Measurements from ENCODE around the gene VAV1. TPM values are rescaled to one million over a fixed set of nuclear protein-coding genes. Genes with fewer than 3 reads are reported as not detected.
"Not testable (repeated sequence)": the region's sequence is repeated elsewhere in the genome, so short reads cannot be mapped to it uniquely, and the experiment has no call there.

Gene VAV1
- total RNA-seq, 2 experiments from 2014 or later, result 123 to 132 TPM

GRCh38 chr19:6740589-6741343 lies 31.7 kb upstream of the VAV1 start:
- H3K4me3 Mint-ChIP-seq, result peak overlapping the region; percentile 73
- peak overlapping the region; percentile 36 for H3K27ac Mint-ChIP-seq
- H3K4me1 Mint-ChIP-seq, result peaks cover 37% of the 10 kb centered on the region
- H3K36me3 Mint-ChIP-seq (ENCODE audit: low read depth), result peaks cover 14% of the 10 kb centered on the region
- DNase-seq, result no peak
- H3K27me3 Mint-ChIP-seq, result no peaks in the 10 kb centered on the region
- POLR2A ChIA-PET, result no interaction called here
- CTCF ChIA-PET, result no interaction called here
- no peaks in the 10 kb centered on the region for H3K9me3 Mint-ChIP-seq

- H3K36me3 Mint-ChIP-seq (ENCODE audit: low read depth), result peaks cover 14% of the 10 kb centered on the region
- no peak for DNase-seq
- peaks cover 23% of the 10 kb centered on the region for H3K4me1 Mint-ChIP-seq
- H3K4me3 Mint-ChIP-seq, result no peak overlapping the region
- H3K27me3 Mint-ChIP-seq, result no peaks in the 10 kb centered on the region
- POLR2A ChIA-PET, result no interaction called here
- no peaks in the 10 kb centered on the region for H3K9me3 Mint-ChIP-seq
- CTCF ChIA-PET, result interaction anchor here (0.5 to 0.7 kb wide), 2 partner anchors 10 to 763 kb away, joined by 3 to 4 read pairs; no protein-coding TSS in a partner anchor
- H3K27ac Mint-ChIP-seq, result no peak overlapping the region
Measured at GRCh38 chr19:6743066-6743465, 29.4 kb upstream of the VAV1 start.

- ChIA-PET POLR2A (no interaction called here), CTCF (interaction anchor here (0.5 to 1.3 kb wide), 4 partner anchors 25 to 763 kb away, joined by 3 to 4 read pairs (median 4); no protein-coding TSS in a partner anchor)
- Mint-ChIP-seq H3K9me3 (no peaks in the 10 kb centered on the region), H3K4me1 (peaks cover 15% of the 10 kb centered on the region), H3K4me3 (no peak overlapping the region), H3K27me3 (no peaks in the 10 kb centered on the region), H3K27ac (peak overlapping the region; percentile 6), H3K36me3 (ENCODE audit: low read depth) (peaks cover 19% of the 10 kb centered on the region)
- no peak for DNase-seq
Measured at GRCh38 chr19:6743714-6744380, 28.7 kb upstream of the VAV1 start.

GRCh38 chr19:6744381-6745301 lies 27.9 kb upstream of the VAV1 start:
- no peaks in the 10 kb centered on the region for H3K27me3 Mint-ChIP-seq
- ChIA-PET POLR2A (no interaction called here), CTCF (interaction anchor here (0.6 to 1.3 kb wide), 3 partner anchors 24 to 120 kb away, joined by 3 to 6 read pairs (median 4); no protein-coding TSS in a partner anchor)
- H3K36me3 Mint-ChIP-seq (ENCODE audit: low read depth), result peaks cover 22% of the 10 kb centered on the region
- H3K4me3 Mint-ChIP-seq, result no peak overlapping the region
- H3K4me1 Mint-ChIP-seq, result peaks cover 10% of the 10 kb centered on the region
- no peak for DNase-seq
- peak overlapping the region; percentile 6 for H3K27ac Mint-ChIP-seq
- H3K9me3 Mint-ChIP-seq, result no peaks in the 10 kb centered on the region

DNA sequence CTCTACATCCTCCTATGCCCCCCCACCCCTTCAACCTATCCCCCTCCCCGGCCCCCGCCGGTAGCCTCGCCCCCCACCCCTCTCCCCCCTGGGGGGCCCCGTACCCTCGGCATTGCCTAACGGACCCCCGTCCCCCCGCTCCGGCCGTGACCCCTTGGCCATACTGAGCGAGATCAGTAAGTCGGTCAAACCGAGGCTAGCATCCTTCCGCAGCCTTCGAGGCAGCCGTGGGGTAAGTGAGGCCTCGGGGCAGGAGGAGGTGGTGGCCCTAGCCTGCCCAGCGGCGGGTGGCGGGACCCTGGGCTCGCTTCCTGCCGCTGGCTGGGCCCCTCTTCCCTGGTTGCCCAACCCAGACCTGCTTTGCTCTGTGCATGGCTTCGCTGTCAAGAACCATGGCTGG lies 26.5 kb upstream of the VAV1 start:
- Mint-ChIP-seq H3K36me3 (ENCODE audit: low read depth) (peaks cover 24% of the 10 kb centered on the region), H3K27ac (no peak overlapping the region), H3K27me3 (no peaks in the 10 kb centered on the region), H3K4me3 (no peak overlapping the region), H3K4me1 (peaks cover 7% of the 10 kb centered on the region), H3K9me3 (no peaks in the 10 kb centered on the region)
- CTCF ChIA-PET, result no interaction called here
- POLR2A ChIA-PET, result no interaction called here
- no peak for DNase-seq

- H3K4me3 Mint-ChIP-seq, H3K27ac Mint-ChIP-seq, DNase-seq, H3K4me1 Mint-ChIP-seq, H3K27me3 Mint-ChIP-seq, H3K9me3 Mint-ChIP-seq, POLR2A ChIA-PET: not testable (repeated sequence)
- CTCF ChIA-PET, result interaction anchor here (0.6 to 1.2 kb wide), 3 partner anchors 12 to 360 kb away, joined by 3 read pairs; no protein-coding TSS in a partner anchor
- peaks cover 36% of the 10 kb centered on the region for H3K36me3 Mint-ChIP-seq (ENCODE audit: low read depth)
Measured at GRCh38 chr19:6748543-6748942, 24.0 kb upstream of the VAV1 start.

GRCh38 chr19:6750062-6750461 lies 22.4 kb upstream of the VAV1 start:
- Mint-ChIP-seq H3K36me3 (ENCODE audit: low read depth) (peaks cover 38% of the 10 kb centered on the region), H3K9me3 (no peaks in the 10 kb centered on the region), H3K4me1 (peaks cover 14% of the 10 kb centered on the region), H3K4me3 (no peak overlapping the region), H3K27ac (no peak overlapping the region), H3K27me3 (no peaks in the 10 kb centered on the region)
- no peak for DNase-seq
- POLR2A ChIA-PET, result interaction anchor here (0.6 kb wide), 1 partner anchor 73 kb away, joined by 3 read pairs; no protein-coding TSS in a partner anchor
- CTCF ChIA-PET, result interaction anchor here (1.1 kb wide), 1 partner anchor 11 kb away, joined by 4 read pairs; no protein-coding TSS in a partner anchor

DNA sequence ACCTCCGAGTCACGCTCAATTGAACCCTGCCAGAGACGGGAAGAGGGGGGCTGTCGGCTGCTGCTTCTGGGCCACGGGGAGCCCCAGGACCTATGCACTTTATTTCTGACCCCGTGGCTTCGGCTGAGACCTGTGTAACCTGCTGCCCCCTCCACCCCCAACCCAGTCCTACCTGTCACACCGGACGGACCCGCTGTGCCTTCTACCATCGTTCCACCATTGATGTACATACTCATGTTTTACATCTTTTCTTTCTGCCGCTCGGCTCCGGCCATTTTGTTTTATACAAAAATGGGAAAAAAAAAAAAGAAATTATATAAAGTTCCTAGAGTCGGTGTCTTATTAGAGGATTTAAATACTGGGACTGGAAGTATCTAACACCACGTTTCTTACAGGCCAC lies 21.3 kb upstream of the VAV1 start:
- Mint-ChIP-seq H3K27me3 (no peaks in the 10 kb centered on the region), H3K4me1 (peaks cover 14% of the 10 kb centered on the region), H3K27ac (no peak overlapping the region), H3K36me3 (ENCODE audit: low read depth) (peaks cover 38% of the 10 kb centered on the region), H3K4me3 (no peak overlapping the region), H3K9me3 (no peaks in the 10 kb centered on the region)
- CTCF ChIA-PET, result no interaction called here
- DNase-seq, result no peak
- POLR2A ChIA-PET, result no interaction called here

DNA sequence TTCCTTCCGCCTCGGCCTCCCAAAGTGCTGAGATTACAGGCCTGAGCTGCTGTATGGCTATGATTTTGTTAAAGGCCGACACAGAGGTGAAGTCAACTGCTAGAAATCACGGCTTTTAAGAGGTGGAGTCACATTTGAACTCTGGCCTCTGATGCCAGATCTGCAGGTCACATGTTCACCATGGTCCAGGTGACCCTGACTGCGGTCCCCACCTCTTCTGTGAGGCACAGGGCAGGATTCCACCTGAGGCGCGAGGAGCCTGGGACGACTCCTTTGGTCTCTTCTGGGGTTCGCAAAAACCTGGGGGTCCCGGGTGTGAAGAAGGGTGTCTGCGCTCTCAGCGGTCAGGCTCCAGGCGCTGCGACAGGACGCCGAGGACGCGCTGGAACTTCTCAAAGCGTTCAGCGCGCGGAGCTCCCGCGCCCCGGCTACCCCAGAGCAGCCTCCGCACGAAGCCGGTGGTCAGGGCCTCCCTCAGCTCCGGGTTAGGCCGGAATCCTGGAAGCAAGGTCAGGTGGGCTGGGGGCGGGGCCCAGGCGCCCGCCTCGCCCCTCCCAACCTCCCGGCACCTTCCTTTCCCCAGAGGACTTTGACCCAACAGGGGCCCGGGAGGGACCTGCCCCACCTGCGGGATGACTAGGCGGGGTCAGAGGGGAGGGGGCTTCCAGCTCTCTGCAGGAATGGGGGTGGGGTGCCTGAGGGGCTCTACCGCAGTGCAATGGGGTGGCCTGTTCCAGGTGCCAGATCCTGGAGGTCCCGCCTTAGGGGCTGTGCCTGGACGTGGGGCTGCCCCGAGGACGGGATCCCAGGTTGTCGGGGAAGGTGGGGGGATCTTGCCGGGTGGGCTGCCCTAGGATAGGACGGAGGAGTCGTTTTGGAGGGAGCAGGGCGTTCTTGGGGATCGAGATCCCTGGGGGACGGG lies 20.0 kb upstream of the VAV1 start:
- ChIA-PET POLR2A (interaction anchor here (1.0 kb wide), 1 partner anchor 236 kb away, joined by 3 read pairs; no protein-coding TSS in a partner anchor), CTCF (interaction anchor here (0.9 to 3.4 kb wide), 4 partner anchors 9 to 108 kb away, joined by 3 to 14 read pairs (median 3); partner anchors contain the start of gene GPR108)
- peaks cover 17% of the 10 kb centered on the region for H3K4me1 Mint-ChIP-seq
- H3K27me3 Mint-ChIP-seq, result no peaks in the 10 kb centered on the region
- no peaks in the 10 kb centered on the region for H3K9me3 Mint-ChIP-seq
- no peak overlapping the region for H3K27ac Mint-ChIP-seq
- H3K4me3 Mint-ChIP-seq, result no peak overlapping the region
- no peak for DNase-seq
- peaks cover 36% of the 10 kb centered on the region for H3K36me3 Mint-ChIP-seq (ENCODE audit: low read depth)

- ChIA-PET CTCF (interaction anchor here (1.0 to 3.4 kb wide), 3 partner anchors 10 to 42 kb away, joined by 3 to 14 read pairs (median 3); partner anchors contain the start of gene GPR108), POLR2A (interaction anchor here (1.0 kb wide), 1 partner anchor 237 kb away, joined by 3 read pairs; no protein-coding TSS in a partner anchor)
- Mint-ChIP-seq H3K36me3 (ENCODE audit: low read depth) (peaks cover 36% of the 10 kb centered on the region), H3K9me3 (no peaks in the 10 kb centered on the region), H3K4me3 (peak overlapping the region; percentile 72), H3K27me3 (no peaks in the 10 kb centered on the region), H3K27ac (peak overlapping the region; percentile 90), H3K4me1 (peaks cover 19% of the 10 kb centered on the region)
- peak; percentile 84 for DNase-seq
Measured at GRCh38 chr19:6753178-6754031, 19.1 kb upstream of the VAV1 start.

DNA sequence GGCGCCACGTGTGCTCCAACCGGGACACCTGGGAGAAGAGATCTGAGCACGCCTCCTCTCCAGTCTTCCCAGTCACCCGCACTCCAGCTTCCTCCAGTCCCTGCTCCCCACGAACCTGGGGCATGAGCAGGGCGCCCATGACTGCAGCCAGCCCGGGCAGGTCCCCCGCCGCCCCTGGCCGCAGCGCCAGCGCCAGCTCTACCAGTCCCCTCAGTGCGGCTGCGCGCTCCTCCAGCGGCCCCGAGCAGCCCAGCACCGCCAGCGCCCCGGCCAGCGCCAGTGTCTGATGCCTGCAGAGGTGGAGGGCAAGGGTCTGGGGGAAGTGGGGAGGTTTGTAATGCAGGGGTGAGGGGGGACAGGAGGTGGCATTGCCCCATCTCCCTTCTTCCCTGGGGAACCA lies 18.4 kb upstream of the VAV1 start:
- no peak overlapping the region for H3K27ac Mint-ChIP-seq
- peaks cover 38% of the 10 kb centered on the region for H3K36me3 Mint-ChIP-seq (ENCODE audit: low read depth)
- ChIA-PET CTCF (interaction anchor here (0.6 to 3.4 kb wide), 2 partner anchors 16 to 230 kb away, joined by 3 to 14 read pairs; partner anchors contain the start of gene GPR108), POLR2A (no interaction called here)
- H3K9me3 Mint-ChIP-seq, result no peaks in the 10 kb centered on the region
- no peak overlapping the region for H3K4me3 Mint-ChIP-seq
- peaks cover 22% of the 10 kb centered on the region for H3K4me1 Mint-ChIP-seq
- no peaks in the 10 kb centered on the region for H3K27me3 Mint-ChIP-seq
- DNase-seq, result no peak
